Mucosa of descending colon (tissue), 3 donors: ENCODE results near the gene C16orf90. TPM values are rescaled to one million over a fixed set of nuclear protein-coding genes. Genes with fewer than 3 reads are reported as not detected.

ENCODE experiments used
- ATAC-seq: fragments of 200-7000 bp; cut with Tn5 transposase; one replicate; pipeline ENCODE4 v1.9.1; 2020; ENCODE audit warnings: mild to moderate bottlenecking, moderate library complexity
- DNase-seq, 3 donors: peaks; one replicate each; pipeline ENCODE4 v3.0.0-alpha.2; 2020
- H3K36me3 ChIP-seq: fragments of 200-600 bp; one replicate; pipeline ENCODE4 v1.8.0; 2021; ENCODE audit warnings: low read depth, mild to moderate bottlenecking
- H3K4me1 ChIP-seq: fragments of 200-600 bp; one replicate; pipeline ENCODE4 v1.8.0; 2021; ENCODE audit warnings: low read depth, mild to moderate bottlenecking
- H3K4me3 ChIP-seq: fragments of 200-600 bp; one replicate; pipeline ENCODE4 v1.8.0; 2021; ENCODE audit warnings: mild to moderate bottlenecking
- H3K9me3 ChIP-seq: fragments of 200-600 bp; one replicate; pipeline ENCODE4 v1.8.0; 2021; ENCODE audit warnings: mild to moderate bottlenecking
- CTCF ChIP-seq: fragments of 200-600 bp; IDR thresholded peaks from one replicate; pipeline ENCODE4 v1.8.0; 2022; ENCODE audit warnings: antibody characterized with exemption, mild to moderate bottlenecking
- intact Hi-C, 2 donors: fragments of 100-400 bp; cut with DNase I in 1 of 2; cut with micrococcal nuclease in 1 of 2; formaldehyde crosslinking; loops; one replicate each; pipeline versions ENCODE4 v1.11.0 to v1.11.1; 2022; cut with DNase I, micrococcal nuclease
- total RNA-seq, 3 donors: library from RNA; stranded (reverse); fragmentation: NEBNext Ultra II Directional in 2 of 3; extraction: Animal tissue kit (Norgen Biotek cat#: 25700) in 2 of 3; gene quantifications; one replicate each; pipeline versions ENCODE4 v1.2.1 to v1.2.4, GENCODE V29; 2021 to 2023
- donor health status: DM: no; HTN: no; CAD: no; lungs with moderate emphysema.
- donor health status: DM: no; HTN: no; CAD: no.
- donor health status: DM: no; HTN: yes; CAD: no.

Gene C16orf90
- total RNA-seq, 3 donors from 2014 or later: not detected

- H3K9me3 ChIP-seq: no peaks in the 10 kb centered on the region
- intact Hi-C loops: no loop called here
- no peaks in the 10 kb centered on the region for H3K36me3 ChIP-seq
- ATAC-seq (no peak), DNase-seq (no peak)
- peaks cover 23% of the 10 kb centered on the region for H3K4me1 ChIP-seq
- no peak overlapping the region for H3K4me3 ChIP-seq
- no peak for TF ChIP-seq CTCF
Measured at GRCh38 chr16:3465301-3465700, 30.0 kb downstream of the C16orf90 start.

- Histone ChIP-seq H3K36me3 (no peaks in the 10 kb centered on the region), H3K9me3 (no peaks in the 10 kb centered on the region), H3K4me1 (peaks cover 41% of the 10 kb centered on the region), H3K4me3 (no peak overlapping the region)
- TF ChIP-seq CTCF: no peak
- ATAC-seq (no peak), DNase-seq (no peak)
- intact Hi-C loops: no loop called here
Measured at GRCh38 chr16:3461151-3461550, 34.1 kb downstream of the C16orf90 start.

GRCh38 chr16:3460585-3460984 is 34.7 kb downstream of the C16orf90 start:
- Histone ChIP-seq H3K9me3 (no peaks in the 10 kb centered on the region), H3K36me3 (no peaks in the 10 kb centered on the region), H3K4me3 (no peak overlapping the region), H3K4me1 (peaks cover 45% of the 10 kb centered on the region)
- ATAC-seq: no peak
- intact Hi-C loops: no loop called here
- no peak for DNase-seq
- no peak for TF ChIP-seq CTCF

GRCh38 chr16:3460121-3460520 is 35.2 kb downstream of the C16orf90 start:
- H3K4me3 ChIP-seq: no peak overlapping the region
- DNase-seq: no peak
- no peak for TF ChIP-seq CTCF

GRCh38 chr16:3459401-3460090 is 35.7 kb downstream of the C16orf90 start:
- Histone ChIP-seq H3K9me3 (no peaks in the 10 kb centered on the region), H3K4me3 (no peak overlapping the region), H3K36me3 (no peaks in the 10 kb centered on the region), H3K4me1 (peaks cover 46% of the 10 kb centered on the region)
- intact Hi-C loops: no loop called here
- DNase-seq: no peak
- TF ChIP-seq CTCF: no peak
- no peak for ATAC-seq

More at GRCh38 chr16:3460121-3460520, 35.2 kb downstream of the C16orf90 start:
- no peaks in the 10 kb centered on the region for H3K36me3 ChIP-seq
- peaks cover 46% of the 10 kb centered on the region for H3K4me1 ChIP-seq
- ATAC-seq: no peak
- H3K9me3 ChIP-seq: no peaks in the 10 kb centered on the region
- intact Hi-C loops: no loop called here
